22Rv1 (cell line): ENCODE measurements around the gene TTBK1.

Experiments used
- H3K27ac ChIP-seq: fragments of 450-650 bp; 2 replicates; pipeline ENCODE4 v1.5.1; 2017
- CTCF ChIP-seq: fragments of 450-650 bp; IDR thresholded peaks from 2 replicates; pipeline ENCODE4 v1.5.1; 2017; ENCODE audit warnings: mild to moderate bottlenecking
- ZFX ChIP-seq: fragments of 450-650 bp; IDR thresholded peaks from 2 replicates; pipeline ENCODE4 v1.6.1; 2017; ENCODE audit warnings: antibody characterized with exemption, borderline replicate concordance

TTBK1 gene

DNA sequence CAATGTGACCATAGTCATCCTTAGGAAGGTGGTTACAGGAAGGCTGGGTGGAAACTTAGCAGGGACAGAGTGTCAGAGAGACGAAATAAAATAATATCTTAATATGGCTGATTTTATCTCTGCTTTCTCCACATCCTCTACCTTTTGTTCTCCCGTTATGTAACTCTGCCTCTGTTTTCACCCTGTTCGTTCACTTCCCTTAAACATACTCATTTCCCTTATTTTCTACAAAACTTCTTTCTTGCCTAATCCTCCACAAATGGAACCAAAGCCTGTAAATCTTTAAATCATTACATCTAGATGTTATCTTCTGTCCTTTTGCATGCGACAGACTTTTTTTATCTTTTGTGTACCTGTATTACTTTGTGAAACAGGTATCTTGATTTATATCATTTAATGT lies 88.6 kb downstream of the TTBK1 start:
- no peak overlapping the region for H3K27ac ChIP-seq
- TF ChIP-seq CTCF: no peak
- TF ChIP-seq ZFX: no peak

DNA sequence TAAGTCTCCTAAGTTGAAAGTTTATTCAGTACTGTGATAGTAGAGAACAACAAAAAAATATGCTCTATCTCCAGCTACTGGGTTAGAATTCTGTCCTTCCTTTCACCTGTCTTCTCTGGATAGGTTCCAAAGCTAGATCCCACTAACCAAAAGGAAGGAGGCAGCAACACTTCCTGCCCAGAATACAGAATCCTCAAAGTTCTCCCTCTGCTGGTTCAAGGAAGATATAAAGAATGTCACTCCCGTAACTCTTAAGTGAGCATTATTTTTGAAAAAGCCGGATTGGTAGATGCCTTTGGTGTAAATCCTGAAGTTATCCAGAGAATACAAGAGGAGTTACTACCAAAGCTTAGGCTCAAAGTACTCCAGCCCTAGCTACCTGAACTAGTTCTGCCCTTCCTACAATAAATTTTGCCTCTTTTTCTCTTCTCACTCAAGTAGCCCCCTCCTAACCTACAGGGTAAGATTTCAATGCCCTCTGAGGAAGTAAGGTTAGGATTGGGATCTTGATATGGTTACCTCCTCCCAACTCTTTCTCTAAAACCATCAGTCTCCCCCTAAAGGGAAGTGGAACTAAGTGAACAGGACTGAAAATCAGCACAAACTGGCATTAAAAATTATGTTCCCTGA lies 91.3 kb downstream of the TTBK1 start:
- no peak overlapping the region for H3K27ac ChIP-seq

GRCh38 chr6:43335469-43335868 lies 92.2 kb downstream of the TTBK1 start:
- TF ChIP-seq CTCF: no peak
- TF ChIP-seq ZFX: no peak
- no peak overlapping the region for H3K27ac ChIP-seq

More for the DNA sequence above, 91.3 kb downstream of the TTBK1 start:
- no peak for TF ChIP-seq ZFX
- peak; percentile 73 for TF ChIP-seq CTCF

GRCh38 chr6:43336382-43336781 lies 93.1 kb downstream of the TTBK1 start:
- TF ChIP-seq ZFX: no peak
- TF ChIP-seq CTCF: no peak

More at GRCh38 chr6:43336382-43336781, 93.1 kb downstream of the TTBK1 start:
- no peak overlapping the region for H3K27ac ChIP-seq
